Measurements from ENCODE around the gene PHKB.

- TF ChIP-seq CTCF (IDR thresholded peaks at IDR 0.05; ENCODE audit: poor library complexity, severe bottlenecking) (no peak), EP300 (conservative IDR thresholded peaks at IDR 0.05; ENCODE audit: poor library complexity, severe bottlenecking) (no peak), EZH2 (IDR thresholded peaks at IDR 0.05; ENCODE audit: borderline replicate concordance, insufficient read depth, low read length, poor library complexity, severe bottlenecking) (no peak), POLR2AphosphoS5 (IDR thresholded peaks at IDR 0.05) (no peak), MXI1 (conservative IDR thresholded peaks at IDR 0.05; ENCODE audit: poor library complexity, severe bottlenecking) (no peak), TAF1 (IDR thresholded peaks at IDR 0.05; ENCODE audit: low read depth) (no peak)
Observed at GRCh38 chr16:47724115-47724785, 263.1 kb downstream of the PHKB start.
